Left colon (tissue), 2 donors: ENCODE results near the gene ZNF692. TPM values are rescaled to one million over a fixed set of nuclear protein-coding genes. Genes with fewer than 3 reads are reported as not detected.
"Not testable (repeated sequence)": the region's sequence is repeated elsewhere in the genome, so short reads cannot be mapped to it uniquely, and the experiment has no call there.

Experiments
- ATAC-seq: fragments of 200-7000 bp; cut with Tn5 transposase; one replicate; pipeline ENCODE4 v1.9.1; 2020; ENCODE audit warnings: mild to moderate bottlenecking, moderate library complexity
- DNase-seq, 2 donors: peaks; one replicate each; pipeline ENCODE4 v3.0.0-alpha.2; 2020
- intact Hi-C, 2 donors: fragments of 100-400 bp; cut with DNase I in 1 of 2; cut with micrococcal nuclease in 1 of 2; formaldehyde crosslinking; loops; one replicate each; pipeline versions ENCODE4 v1.11.2 to v1.14.0; 2022; cut with DNase I, micrococcal nuclease
- long read RNA-seq: library from polyadenylated mRNA; unstranded; transcript quantifications from one replicate; pipeline ENCODE4 v2.0.0, GENCODE V29; 2021
- total RNA-seq, 2 donors: library from RNA; stranded (reverse); fragmentation: NEBNext Ultra II Directional; extraction: Animal tissue kit (Norgen Biotek cat#: 25700); gene quantifications; one replicate each; pipeline ENCODE4 v1.2.1, GENCODE V29; 2021
- donor health status: DM: no; HTN: no; CAD: no.
- donor health status: DM: yes; HTN: yes; CAD: no.

The ZNF692 gene, protein sequence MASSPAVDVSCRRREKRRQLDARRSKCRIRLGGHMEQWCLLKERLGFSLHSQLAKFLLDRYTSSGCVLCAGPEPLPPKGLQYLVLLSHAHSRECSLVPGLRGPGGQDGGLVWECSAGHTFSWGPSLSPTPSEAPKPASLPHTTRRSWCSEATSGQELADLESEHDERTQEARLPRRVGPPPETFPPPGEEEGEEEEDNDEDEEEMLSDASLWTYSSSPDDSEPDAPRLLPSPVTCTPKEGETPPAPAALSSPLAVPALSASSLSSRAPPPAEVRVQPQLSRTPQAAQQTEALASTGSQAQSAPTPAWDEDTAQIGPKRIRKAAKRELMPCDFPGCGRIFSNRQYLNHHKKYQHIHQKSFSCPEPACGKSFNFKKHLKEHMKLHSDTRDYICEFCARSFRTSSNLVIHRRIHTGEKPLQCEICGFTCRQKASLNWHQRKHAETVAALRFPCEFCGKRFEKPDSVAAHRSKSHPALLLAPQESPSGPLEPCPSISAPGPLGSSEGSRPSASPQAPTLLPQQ
- 10 to 100 TPM; 26.9 to 31.4 TPM for total RNA-seq
- long read RNA-seq, partial matches to known transcripts, result 3 of 26 reads
- long read RNA-seq, other reads (novel, unspliced or antisense), result 20 of 26 reads

DNA sequence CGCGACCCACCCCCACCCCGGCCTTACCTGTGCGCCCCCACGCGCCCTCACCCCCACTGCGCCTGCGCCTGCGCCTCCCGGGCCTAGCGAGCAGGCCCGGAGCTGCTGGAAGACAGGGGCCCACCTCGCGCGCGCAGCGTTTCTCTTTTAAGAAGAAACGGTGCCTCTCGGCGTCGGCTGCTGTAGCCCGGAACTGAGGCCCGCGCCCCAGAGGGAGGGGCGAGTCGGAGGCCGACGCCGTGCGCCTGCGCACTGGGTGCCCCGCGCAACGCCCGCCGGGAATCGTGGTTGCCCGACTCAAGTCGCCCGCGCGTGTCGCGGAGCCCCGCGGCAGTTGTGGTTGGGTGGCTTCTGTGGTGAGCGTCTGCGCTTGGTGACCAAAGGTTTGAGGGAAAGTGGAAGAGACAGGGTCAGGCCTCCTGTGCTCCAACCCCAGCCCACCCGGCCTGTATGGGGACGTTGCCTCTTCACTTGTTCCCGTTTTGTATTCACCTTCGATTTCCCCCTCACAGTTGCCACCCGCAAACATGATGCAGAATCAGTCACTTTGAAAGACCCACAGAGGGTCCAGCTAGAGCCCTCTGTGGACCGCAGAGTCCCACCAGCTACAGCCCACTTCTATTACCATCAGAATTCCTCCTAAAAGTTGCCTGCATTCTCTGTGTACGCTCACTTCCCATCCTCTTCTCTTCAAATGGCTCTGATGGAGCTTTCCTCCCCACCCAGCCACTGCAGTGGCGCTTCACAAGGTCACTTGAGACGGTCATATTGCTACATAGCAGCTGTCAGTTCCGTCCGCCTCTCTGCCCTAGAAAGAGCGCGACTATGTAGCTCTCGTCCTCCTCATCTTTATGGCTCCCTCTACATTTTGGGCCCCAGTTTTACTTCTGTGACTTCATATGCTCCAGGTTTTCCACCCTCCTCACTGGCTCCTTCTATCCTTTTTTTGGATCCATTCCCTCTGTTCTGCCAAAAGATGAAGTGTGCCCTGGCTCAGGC is at the start of gene ZNF692:
TSS of gene ZNF692 (minus strand) at position 195 of the 999 bp plus-strand sequence. CDS start 776 bp downstream, outside the sequence.
- peak; percentile 85 for ATAC-seq
- DNase-seq, result peak; percentile 98 to 99
- intact Hi-C loops, result no loop called here

DNA sequence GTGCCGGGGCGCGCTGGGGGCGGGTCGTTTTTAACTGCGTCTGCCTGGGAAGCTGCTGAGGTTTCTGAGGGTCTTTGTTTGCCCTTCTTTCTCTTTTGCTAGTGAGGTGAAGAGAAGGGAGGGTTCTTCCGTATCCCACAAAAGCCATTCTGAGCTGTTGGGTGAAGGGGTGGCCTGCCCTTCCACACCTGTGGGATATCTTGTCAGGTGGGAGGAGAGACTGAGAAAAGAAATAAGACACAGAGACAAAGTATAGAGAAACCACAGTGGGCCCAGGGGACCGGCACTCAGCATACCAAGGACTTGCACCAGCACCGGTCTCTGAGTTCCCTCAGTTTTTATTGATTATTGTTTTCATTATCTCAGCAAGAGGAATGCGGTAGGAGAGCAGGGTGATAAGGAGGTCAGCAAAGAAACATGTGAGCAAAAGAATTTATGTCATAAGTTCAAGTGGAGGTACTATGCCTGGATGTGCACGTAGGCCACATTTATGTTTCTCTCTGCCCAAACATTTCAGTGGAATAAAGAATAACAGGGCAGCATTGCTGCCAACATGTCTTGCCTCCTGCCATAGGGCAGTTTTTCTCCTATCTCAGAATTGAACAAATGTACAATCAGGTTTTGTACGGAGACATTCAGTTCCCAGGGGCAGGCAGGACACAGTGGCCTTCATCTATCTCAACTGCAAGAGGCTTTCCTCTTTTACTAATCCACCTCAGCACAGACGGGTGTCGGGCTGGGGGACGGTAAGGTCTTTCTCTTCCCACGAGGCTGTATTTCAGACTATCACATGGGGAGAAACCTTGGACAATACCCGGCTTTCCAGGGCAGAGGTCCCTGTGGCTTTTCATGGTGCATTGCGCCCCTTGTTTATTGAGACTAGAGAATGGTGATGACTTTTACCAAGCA is 48.1 kb upstream of the ZNF692 start:
- intact Hi-C loops, result no loop called here
- DNase-seq, result peak in 1 of 2 donors; percentile 12
- peak; percentile 5 for ATAC-seq

DNA sequence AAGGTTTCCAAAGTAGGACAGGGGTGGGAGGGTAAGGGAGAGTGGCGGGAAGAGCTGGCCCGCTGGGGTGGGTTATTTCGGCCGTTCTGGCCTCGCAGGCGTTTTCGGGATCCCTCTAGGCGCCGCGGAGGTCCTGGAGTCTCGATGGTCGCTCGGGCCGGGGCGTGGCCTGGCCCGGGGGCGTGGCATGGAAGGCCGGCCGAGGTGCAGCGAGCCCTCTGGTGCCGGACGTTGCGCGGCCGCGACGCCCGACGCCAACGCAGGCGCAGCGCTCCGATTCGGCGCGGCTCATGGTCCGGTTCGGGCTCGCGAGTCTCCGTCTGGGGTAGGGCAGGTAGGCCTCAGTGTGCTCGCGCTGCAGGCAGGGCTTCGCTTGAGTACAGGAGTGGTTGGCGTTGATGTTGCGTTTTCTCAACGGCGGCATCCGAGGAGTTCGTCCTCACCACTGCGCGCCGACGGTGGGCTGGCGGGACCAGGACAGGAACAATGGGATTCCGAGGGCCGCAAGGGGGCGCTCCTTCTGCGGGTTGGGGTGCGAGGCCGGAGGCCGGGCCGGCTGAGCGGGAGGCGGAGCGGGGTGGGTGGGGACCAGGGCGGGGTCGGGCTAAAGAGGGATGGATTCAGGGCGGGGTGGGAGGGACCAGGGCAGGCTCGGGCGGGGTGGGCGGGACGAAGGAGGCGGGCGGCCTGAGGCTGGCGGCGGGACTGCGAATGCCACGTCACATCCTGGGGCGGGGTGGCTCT is 47.3 kb upstream of the ZNF692 start, which contains the start of gene PGBD2:
TSS of gene PGBD2 (plus strand) at position 227 of the 744 bp plus-strand sequence. CDS start 7,628 bp downstream, outside the sequence.
- peak; percentile 93 to 97 for DNase-seq
- peak; percentile 95 for ATAC-seq
- intact Hi-C loops, result no loop called here

DNA sequence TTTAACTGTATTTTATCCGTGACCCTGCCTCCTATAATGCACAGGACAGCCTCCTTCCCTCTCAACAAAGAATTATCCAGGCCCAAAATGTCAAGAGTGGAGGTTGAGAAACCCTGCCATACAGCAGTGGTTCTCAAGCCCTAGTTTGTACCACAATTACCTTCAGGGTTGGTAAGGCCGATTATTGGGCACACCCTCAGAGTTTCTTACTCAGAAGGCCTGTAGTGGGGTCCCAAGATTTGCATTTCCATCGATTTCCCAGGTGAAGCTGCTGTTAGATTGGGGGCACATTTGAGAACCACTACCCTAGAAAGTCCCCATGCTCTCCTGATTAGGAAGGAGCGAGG is 46.8 kb upstream of the ZNF692 start:
- intact Hi-C loops, result no loop called here
- no peak for DNase-seq
- no peak for ATAC-seq

DNA sequence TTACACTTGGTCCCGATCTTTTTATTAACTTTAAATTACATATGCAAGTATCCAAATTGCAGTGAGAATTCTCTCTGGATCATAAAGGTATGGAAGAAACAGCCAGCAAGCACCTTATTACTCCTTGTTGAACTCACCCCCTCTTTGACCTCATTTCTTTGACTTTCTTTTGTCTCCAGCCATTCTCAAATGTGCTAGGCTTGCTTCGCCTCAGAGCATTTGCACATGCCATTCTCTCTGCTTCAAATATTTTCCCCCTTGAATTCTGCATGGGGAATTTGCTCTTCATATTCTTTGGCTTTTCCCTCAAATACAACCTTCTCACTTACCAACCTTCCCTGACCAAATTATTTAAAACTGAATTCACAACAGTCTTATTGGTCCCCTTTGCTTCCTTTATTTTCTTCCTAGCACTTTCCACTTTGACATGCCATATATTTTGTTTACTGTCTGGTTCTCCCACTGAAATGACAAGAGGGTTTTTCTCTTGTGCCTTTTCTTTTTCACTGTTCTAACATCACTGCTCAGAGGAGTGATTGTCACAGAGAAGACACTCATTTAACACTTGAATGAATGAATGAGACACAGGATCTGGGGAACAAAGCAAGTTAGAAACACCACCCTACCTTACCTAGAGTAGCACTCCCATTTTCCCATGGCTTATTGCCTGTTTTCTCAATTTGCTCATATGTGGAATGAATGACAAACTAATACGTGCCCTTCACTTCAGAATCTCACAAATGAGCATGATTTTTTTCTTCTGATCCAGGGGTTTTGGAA is 45.7 kb upstream of the ZNF692 start:
- intact Hi-C loops, result no loop called here
- DNase-seq, result no peak
- ATAC-seq, result no peak

DNA sequence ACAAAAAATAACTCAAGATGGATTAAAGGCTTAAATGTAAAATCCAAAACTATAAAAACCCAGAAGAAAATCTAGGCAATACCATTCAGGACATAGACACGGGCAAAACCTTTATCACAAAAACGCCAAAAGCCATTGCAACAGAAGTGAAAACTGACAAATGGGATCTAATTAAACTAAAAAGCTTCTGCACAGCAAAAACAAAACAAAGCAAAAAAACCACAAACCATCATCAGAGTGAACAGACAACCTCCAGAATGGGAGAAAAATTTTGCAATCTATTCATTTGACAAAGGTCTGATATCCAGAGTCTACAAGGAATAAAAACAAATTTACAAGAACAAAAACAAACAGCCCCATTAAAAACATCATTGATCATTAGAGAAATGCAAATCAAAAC is 42.7 kb upstream of the ZNF692 start:
- intact Hi-C loops, result no loop called here
- DNase-seq (no peak), ATAC-seq (no peak)

DNA sequence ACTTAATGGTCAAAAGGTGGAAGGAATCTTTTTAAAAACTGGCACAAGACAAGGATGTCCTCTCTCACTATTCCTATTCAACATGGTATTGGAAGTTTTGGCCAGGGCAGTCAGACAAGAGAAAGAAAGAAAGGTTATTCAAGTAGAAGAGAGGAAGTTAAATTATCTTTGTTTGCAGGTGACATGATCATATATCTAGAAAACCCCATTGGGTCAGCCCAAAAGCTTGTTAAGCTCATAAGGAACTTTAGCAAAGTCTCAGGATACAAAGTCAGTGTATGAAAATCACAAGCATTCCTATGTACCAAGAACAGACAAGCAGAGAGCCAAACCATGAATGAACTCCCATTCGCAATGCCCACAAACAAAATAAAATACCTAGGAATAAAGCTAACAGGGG is 41.8 kb upstream of the ZNF692 start:
- ATAC-seq, result no peak
- no peak for DNase-seq
- intact Hi-C loops, result no loop called here

DNA sequence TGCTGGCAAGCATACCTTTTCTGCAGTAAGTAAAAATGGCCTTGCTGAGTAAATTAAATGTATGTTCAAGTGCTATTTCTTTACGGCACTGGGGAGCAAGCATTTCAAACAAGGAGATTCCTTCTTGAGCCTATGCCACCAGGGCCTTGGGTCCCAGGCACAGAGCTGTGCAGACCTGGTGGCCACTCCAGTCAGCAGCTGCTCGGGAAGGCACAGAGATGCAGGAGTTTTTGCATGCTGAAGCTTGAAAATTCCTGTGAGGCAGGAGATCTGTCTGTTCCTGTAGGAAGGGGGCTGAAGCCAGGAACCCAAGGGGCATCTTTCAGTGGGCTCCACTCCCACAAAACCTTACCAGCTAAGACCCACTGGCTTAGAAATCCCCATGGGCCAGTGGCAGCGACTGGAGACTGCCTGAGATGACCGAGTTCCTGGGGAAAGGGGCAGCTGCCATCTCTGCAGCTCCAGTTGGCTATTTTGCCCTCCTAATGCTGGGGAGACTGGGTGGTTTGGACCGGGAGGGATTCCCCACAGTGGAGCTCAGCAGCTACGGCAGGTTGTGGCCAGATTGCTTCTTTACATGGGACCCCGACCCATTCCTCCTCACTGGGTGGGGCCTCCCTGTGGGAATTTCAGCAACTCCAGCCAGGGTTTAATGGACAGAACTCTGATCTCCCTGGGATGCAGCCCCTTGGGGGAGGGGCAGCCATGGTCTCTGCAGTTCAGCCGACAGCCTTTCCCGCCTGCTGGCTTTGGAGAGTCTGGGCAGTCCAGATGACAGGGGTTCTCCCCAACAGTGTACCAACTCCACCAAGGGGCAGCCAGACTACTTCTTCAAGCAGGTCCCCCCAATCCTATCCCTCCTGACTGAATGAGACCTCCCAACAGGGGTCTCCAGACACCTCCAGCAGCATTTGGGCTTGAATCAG is 38.8 kb upstream of the ZNF692 start:
- intact Hi-C loops, result no loop called here
- no peak for ATAC-seq
- no peak for DNase-seq

DNA sequence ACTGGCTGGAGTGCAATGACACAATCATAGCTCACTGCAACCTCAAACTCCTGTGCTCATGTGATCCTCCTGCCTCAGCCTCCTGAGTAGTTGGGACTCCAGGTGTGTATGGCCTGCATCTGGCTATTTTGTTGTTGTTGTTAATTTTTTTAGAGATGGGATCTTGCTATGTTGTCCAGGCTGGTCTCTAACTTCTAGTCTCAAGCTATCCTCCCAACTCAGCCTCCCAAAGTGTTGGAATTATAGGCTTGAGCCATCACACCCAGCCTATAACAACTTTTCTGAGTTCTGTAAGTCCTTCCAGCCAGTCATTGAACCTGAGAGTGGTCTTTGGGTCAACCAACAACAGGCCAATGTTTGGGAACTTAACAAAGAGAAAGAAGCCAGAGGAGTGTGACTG is 36.0 kb upstream of the ZNF692 start:
- ATAC-seq (no peak), DNase-seq (no peak)
- intact Hi-C loops, result no loop called here

DNA sequence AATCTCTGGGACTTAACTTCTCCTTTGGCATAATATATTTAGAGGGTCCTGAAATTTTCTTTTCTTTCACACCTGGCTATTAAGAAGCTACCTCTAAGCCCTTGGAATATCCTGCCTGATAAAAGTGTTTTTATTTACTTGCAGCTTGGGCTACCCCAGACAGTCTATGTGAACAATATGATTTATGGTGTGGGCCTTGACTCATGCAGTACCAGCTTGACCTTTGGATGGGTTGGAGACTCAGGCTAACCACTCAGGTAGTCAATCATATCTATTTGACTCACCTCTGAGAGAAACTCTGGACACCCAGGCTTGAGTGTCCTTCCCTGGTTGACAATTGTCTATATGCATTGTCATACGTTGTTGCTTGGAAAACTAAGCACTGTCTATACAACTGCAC is 33.7 kb upstream of the ZNF692 start:
- ATAC-seq (peak; percentile 85), DNase-seq (no peak)
- intact Hi-C loops, result no loop called here

DNA sequence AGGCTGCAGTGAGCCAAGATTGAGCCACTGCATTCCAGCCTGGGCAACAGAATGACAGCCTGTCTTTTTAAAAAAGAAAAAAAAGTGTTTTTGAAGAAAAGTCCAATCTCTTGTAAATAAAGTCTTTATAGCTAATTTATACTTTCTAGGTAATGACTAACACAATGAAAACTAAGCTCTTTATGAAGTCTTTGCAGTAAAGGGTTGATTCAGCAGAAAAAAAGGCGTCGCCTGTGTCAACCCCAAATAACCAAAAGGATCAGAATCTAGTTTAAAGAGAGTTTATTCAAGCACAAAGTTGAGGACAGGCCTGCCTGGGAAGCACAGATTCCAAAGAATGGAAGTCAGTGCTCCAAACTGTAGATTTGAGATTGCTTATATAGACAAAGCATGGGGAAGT is 32.9 kb upstream of the ZNF692 start:
- DNase-seq (no peak), ATAC-seq (no peak)
- intact Hi-C loops, result no loop called here

DNA sequence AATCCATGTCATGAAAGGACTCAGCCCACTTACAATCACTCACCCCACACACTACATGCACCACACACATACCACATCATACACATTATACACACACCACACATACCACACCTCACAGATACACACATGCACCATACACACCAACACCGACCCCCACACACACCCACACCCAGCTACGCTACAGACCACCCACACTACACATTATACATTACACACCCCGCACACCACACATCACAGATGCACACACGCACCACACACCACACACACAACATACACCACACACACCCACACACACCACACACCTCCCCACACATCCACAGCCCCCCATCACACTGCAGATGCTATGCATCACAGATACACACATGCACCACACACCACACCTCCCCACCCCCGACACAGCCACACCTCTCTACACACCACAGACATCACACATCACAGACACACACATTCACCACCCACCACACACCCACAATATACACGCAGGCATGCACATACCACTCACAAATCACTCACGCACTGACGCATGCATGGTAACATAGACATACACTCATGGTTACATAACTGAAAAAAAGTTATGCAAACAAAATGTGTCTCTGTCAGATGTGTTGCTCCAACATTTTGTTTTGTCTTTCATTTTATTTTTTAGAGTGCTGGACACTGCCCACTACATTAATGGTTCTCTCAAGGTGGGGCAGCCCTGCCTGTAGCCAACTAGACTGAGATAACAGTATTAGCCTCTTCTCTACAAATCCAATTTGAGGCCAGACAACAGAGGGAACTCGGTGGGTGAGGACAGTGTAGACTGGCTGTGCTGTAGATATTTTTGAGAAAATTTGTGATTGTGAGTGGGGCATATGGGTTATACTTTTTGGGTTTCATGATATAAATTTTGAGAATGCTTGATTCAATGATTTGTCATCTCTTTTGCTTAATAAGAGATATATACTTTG is 31.9 kb upstream of the ZNF692 start:
- no peak for ATAC-seq
- intact Hi-C loops, result no loop called here
- DNase-seq, result no peak

DNA sequence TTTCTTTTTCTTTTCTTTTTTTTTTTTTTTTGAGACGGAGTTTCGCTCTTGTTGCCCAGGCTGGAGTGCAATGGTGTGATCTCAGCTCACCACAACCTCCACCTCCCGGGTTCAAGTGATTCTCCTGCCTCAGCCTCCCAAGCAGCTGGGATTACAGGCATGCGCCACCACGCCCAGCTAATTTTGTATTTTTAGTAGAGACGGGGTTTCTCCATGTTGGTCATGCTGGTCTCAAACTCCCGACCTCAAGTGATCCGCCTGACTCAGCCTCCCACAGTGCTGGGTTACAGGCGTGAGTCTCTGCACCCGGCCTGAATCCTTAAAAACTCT is 31.0 kb upstream of the ZNF692 start:
- ATAC-seq, result not testable (repeated sequence)

DNA sequence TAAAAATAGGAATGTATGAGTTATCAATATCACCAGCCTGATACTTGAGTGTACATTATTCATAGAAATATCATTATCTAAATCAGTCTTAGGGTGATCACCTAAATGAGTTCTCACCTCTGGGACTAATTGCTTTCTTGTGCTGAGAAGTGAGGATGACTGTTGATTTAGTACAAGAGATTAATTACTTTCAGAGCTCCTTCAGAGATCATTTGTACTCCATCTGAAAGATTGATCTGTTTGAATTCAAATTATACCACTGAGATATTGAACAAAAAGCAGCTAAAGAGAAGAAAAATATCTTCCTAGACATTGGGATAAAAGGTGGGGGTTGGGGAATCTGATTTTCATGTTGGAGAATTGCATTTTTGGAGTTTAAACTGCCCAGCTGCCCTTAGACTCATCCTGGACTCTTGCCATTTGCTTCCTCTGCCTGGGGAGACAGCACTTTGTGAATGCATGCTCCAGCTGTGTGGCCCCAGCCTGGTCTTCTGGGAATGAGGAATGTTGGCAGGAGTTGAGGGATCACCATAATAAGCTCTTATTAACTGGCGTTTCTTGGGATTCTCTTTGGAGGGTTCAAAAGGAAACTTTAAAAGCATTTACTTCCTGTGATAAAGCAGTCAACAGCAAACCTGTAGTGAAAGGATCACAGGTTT is 27.5 kb upstream of the ZNF692 start:
- ATAC-seq, result no peak
- intact Hi-C loops, result no loop called here
- DNase-seq, result no peak

More for the DNA sequence above, 31.0 kb upstream of the ZNF692 start:
- DNase-seq, intact Hi-C loops: not testable (repeated sequence)
